ENCODE measurements around the gene GALNT14.

- no peak for TF ChIP-seq TAF1 (IDR thresholded peaks at IDR 0.05; ENCODE audit: low read depth, low read length)
- TF ChIP-seq POLR2AphosphoS5 (IDR thresholded peaks at IDR 0.05; ENCODE audit: low read depth, low read length): no peak
- TF ChIP-seq POLR2A (IDR thresholded peaks at IDR 0.05; ENCODE audit: low read depth, low read length): no peak
- no peak for TF ChIP-seq POU2F2 (IDR thresholded peaks at IDR 0.05; ENCODE audit: low read depth, low read length)
Observed at GRCh38 chr2:30912056-30912455, 226.2 kb downstream of the GALNT14 start.

All from GM12891 (cell line).